DMS 273 (cell line): ENCODE measurements around the gene CHCHD2.
"Not testable (repeated sequence)": the region's sequence is repeated elsewhere in the genome, so short reads cannot be mapped to it uniquely, and the experiment has no call there.

Experiments
- DNase-seq: peaks from one replicate; lab custom pipeline; 2025; ENCODE audit not compliant: unreplicated experiment; lab: John Stamatoyannopoulos, UW

The CHCHD2 gene

GRCh38 chr7:56083150-56083785 lies 23.0 kb downstream of the CHCHD2 start:
- DNase-seq = peak; percentile 95

GRCh38 chr7:56081626-56082340 lies 24.5 kb downstream of the CHCHD2 start:
- DNase-seq = no peak

DNA sequence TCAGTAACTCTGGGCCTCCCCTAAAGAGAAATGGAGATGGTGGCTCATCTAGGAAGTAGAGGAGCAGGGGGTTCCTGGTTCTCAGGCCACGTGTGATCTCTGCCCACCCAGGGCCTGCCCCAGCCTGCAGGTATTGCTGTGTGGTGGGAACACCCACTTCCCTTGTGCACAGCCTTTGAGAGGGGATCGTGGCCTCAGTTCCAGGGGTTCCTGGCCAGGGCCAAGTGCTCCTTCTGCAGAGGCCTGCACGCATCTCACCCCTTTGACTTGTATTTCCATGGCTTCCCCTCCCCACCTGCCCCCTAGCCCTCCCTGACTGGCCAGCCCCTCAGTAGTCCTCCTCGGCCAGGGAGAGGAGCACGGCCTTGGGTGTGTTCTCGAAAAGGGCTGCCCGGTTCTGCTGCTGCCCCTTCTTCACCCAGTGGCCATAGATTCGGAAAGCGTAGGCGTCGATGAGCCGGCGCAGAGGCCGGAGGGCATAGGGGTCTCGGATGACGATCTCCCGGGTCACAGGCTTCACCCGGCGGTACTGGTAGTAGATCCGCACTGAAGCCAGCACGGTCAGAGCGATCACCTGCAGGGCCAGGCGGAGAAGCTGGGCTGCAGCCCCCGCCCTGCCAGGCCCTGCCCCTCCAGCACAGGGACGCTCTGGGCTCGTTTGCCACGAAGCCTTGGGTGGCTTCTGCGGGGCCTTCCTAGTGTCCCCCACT lies 25.4 kb downstream of the CHCHD2 start:
- DNase-seq = not testable (repeated sequence)

DNA sequence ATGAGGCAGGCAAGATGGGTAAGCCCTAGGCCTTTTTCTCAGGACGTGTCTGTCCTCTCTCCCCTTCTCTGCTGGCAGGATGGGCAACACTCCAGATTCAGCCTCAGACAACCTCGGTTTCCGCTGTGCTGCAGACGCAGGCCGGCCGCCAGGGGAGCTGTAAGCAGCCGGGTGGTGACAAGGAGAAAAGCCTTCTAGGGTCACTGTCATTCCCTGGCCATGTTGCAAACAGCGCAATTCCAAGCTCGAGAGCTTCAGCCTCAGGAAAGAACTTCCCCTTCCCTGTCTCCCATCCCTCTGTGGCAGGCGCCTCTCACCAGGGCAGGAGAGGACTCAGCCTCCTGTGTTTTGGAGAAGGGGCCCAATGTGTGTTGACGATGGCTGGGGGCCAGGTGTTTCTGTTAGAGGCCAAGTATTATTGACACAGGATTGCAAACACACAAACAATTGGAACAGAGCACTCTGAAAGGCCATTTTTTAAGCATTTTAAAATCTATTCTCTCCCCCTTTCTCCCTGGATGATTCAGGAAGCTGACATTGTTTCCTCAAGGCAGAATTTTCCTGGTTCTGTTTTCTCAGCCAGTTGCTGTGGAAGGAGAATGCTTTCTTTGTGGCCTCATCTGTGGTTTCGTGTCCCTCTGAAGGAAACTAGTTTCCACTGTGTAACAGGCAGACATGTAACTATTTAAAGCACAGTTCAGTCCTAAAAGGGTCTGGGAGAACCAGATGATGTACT lies 26.7 kb downstream of the CHCHD2 start:
- peak; percentile 88 for DNase-seq

- no peak for DNase-seq
These were observed 28.1 kb downstream of the CHCHD2 start for GRCh38 chr7:56078196-56078595.

DNA sequence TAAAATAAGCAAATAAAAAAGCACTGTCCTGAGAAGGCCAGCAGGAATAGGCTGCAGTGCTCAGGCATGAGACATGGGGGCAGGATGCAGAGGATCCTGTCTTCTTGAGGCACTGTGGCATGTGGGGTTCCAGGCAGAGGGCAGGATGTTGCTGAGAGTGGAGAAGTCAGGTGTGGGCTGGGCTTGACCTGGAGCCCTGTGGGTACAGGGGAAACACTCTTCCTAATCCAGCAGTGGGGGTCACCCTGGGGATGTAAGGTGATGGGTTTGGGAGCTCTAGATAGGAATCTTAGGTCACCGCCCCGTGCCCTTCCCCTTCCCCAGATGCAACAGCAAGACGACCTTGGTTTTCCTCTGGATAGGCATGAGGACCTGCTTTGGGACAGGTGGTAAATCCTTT lies 28.6 kb downstream of the CHCHD2 start:
- DNase-seq = no peak

DNA sequence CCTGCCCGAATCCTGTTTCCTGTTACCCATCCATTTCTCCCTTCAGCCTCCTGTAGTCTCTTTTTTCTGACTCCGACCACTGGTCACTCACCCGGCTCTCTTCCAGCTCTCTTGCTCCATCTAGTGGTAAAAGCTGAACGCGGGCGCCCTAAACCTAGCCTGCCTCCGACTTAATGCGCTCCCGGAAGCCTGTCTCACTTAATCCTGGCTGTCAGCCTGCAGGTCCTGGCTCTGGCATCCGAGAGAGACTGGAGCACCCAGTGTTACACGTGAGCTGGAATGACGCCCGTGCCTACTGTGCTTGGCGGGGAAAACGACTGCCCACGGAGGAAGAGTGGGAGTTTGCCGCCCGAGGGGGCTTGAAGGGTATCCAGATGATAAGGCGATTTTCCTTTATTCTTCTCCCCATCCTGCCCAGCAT lies 31.9 kb downstream of the CHCHD2 start:
- peak; percentile 89 for DNase-seq

GRCh38 chr7:56066376-56066775 lies 39.9 kb downstream of the CHCHD2 start:
- DNase-seq = not testable (repeated sequence)

DNA sequence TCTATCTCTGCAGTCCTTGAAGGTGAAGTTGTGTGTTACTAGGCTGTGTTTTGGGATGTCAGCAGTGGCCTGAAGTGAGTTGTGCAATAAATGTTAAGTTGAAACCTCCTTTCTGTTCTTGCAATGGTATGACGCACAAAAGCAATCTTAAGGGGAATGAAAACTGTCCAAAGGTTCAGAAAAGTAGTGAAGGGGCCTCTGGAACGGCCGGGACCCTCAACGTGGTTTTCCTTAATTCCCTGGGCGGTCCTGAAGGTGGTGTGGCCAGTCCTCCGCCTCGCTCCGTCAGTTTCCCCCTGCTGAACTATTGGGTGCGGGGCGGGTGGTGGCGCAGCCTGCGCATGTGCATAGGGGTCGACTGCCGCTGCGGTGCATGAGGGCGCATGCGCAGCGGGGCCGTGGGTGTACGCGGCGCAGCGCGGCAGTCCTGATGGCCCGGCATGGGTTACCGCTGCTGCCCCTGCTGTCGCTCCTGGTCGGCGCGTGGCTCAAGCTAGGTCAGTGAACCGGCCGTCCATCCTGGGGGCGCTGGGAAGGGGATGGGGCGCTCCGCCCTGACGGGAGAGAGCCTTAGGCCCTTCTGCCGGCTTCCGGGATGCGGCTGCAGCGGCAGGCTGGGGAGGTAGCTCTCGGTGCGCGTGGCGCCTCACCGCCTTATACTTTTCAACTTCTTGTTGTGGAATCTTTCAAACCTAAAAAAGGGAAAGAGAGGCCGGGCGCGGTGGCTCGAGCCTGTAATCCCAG lies 42.2 kb downstream of the CHCHD2 start, which contains the start of gene SUMF2:
SUMF2 (plus strand) TSS at position 405 of the 744 bp plus-strand sequence; CDS start at position 431, 26 bp downstream.
- DNase-seq = peak; percentile 97

DNA sequence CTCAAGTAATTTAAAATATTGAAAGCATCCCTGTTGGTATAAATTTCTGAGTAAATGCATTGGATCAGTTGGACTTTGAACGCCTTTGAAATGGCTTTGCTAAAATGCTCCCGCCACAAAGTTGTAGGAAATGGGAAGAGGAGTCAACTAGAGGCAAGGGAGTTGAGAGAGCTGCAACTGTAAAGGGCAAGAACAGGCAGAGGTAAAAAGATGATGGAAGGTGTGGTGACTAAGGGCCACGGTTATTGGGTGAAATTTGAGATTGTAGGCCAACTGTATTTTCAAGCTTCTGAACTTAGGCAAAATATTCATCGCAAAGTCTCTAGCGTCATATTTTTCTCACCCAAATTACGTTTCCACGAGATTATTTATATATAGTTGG lies 42.8 kb downstream of the CHCHD2 start:
- DNase-seq = peak; percentile 75

DNA sequence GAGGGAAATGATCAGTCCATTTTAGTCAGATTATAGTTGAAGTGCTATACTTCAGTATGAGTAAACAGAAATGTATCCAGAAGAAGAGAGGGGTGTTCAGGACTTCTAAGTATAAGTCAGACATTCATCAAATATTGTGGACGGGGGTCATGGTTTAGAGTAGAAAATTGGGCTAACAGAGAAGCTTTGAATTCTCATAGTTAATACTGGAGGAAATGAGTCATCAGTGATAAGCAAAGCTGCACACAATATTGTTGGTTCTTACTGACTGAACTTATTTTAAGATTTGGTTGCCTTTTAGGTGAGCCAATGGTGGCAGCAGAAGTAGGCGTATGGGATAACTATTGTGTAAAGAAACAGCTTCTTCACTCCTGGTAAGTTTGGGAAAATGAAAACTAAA lies 43.9 kb downstream of the CHCHD2 start:
- no peak for DNase-seq

- no peak for DNase-seq
These were observed 52.3 kb downstream of the CHCHD2 start for GRCh38 chr7:56053993-56054392.

DNA sequence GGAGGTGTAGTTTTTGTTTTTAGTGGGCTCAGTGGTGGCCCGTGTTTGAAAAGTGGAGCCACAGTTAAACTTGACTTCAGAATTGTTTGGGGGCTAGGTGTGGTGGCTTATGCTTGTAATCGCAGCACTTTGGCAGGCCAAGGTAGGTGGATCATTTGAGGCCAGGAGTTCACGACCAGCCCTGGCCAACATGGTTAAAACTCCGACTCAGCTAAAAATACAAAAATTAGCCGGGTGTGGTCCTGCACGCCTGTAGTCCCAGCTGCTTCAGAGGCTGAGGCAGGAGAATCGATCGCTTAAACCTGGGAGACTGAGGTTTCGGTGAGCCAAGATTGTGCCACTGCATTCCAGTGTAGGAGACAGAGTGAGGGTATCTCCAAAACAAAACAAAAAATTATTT lies 52.9 kb downstream of the CHCHD2 start:
- no peak for DNase-seq
